NCI-H1105 (cell line): ENCODE data around the gene PPARG.
"Not testable (repeated sequence)": the region's sequence is repeated elsewhere in the genome, so short reads cannot be mapped to it uniquely, and the experiment has no call there.

ENCODE experiments used
- DNase-seq: peaks from one replicate; lab custom pipeline; 2025; lab: John Stamatoyannopoulos, UW

Gene PPARG

GRCh38 chr3:12462159-12462947, 173.5 kb downstream of the PPARG start:
- no peak for DNase-seq

DNA sequence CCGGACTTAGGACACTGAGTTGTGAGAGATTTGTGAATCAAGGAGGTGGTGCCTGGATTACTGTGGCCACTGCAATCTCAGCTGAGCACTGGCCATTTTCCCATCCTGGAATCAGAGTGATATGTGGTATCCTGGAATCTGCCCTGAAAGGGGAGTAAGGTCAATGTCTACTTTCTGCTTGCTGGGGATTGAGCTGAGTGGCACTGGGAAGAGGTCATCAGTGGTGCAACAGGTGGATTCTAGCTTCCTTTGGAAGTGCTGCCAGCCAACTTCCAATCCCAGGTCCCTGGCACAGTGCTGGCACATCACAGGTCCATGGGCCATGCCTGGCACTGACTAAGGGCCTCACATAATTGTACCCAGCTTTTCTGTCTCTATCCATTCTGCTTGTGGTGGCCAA, 174.8 kb downstream of the PPARG start:
- DNase-seq, result no peak

DNA sequence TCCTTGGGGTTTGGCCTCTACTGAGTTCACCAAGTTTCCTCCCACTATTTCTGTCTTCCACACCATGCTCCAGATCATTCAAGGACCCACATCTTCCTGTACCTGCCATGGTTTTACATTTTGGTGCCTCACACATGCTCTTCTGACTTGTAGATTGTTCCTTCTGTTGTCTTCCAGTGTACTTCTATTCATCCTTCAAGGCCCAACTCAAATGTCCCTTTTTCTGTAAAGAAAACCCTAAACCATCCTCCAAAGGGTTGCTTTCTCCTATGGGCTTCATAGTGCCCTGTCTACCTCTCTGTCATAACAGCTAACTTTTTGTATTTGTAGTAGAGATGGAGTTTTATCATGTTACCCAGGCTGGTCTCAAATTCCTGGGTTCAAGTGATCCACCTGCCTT, 175.3 kb downstream of the PPARG start:
- DNase-seq, result no peak

GRCh38 chr3:12465151-12465835, 176.4 kb downstream of the PPARG start:
- DNase-seq, result no peak

DNA sequence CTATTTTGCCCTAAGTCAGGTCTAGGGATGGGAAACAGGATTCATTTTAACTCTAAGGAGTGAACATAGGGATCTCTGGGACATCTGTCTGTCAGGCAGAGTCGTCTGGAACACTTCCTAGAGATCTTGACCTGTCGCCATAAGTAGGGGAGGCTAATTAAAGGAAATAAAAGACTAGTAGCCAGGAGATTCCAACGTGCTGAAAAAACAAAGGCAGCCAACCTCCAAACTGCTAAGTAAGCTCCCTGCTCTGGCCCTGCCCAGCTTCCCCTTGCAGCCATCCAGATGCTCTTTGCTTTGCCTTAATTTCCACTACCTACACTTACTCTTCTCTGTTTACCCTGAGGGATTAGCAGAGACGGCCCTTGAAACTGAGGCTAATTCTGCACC, 177.0 kb downstream of the PPARG start:
- no peak for DNase-seq

DNA sequence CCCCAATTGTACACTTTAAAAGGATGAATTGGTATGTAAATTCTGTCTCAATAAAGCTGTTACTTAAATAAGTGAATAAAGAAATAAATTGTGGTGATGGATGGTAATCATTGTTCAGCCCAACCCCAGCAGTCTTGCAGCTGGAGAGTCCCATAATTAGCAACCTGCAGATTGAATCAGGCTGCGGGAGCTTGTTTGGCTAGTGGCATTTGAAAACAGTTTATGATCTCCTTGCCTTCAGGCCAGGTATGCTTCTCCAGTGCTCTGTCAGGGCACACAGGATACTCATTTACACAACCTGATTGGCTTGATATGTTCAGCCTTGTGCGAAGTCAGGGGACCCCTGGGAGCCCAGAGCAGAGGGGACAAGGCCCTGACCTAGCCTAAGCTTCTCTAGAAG, 178.9 kb downstream of the PPARG start:
- DNase-seq, result no peak

DNA sequence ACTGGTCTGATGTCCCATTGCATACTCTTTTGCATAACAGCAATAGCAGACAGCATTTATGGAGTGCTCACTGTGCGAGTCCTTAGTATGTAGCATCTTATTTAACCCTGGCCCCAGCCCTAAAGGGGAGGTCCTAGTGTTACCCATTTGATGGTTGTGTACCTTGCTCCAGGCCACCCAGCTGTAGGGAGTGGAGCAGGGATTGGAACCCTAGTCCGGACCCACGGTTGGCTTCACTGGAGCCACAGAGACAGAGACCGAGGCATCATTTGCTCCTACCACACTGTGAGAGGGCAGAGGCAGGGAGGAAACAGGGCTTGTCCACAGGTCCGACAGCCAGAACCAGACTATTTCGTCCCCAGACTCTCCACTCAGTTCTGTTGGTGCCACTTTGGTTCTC, 179.4 kb downstream of the PPARG start:
- no peak for DNase-seq

DNA sequence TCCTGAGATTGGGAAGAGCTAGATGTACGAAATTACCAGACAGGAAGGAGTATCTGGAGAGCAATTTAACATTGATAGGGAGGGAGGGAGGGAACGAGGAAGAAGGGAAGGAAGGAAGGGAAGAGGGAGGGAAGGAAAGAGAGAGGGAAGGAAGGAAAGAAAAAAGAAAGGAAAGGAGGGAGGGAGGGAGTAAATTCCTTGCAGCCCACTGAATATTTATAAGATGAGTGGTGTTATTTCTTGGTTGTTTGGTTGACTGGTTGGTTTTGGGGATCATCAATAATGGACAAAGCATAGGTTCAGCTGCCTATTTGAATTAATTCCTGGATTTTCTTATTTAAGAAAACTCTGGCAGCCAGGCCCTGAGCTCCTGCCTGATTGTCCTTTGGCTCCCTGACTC, 179.9 kb downstream of the PPARG start:
- no peak for DNase-seq

GRCh38 chr3:12469222-12469621, 180.4 kb downstream of the PPARG start:
- DNase-seq, result not testable (repeated sequence)

DNA sequence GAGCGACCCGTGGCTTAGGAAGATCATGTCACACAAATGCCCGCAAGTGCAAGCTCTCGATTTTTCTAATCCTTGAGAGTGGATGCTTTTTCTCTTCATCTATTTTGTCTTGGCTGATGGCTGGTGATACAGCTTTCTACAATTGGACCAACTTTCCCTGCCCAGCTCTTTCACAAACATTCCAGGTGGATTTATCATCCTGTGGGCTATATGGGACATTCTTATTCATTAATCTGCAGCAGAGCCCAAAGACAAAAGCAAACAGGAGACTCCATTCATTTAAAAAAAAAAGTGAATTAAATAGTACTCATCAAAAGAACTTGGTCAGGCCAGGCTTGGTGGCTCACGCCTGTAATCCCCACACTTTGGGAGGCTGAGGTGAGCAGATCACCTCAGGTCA, 181.2 kb downstream of the PPARG start:
- DNase-seq, result no peak

GRCh38 chr3:12470680-12471079, 181.8 kb downstream of the PPARG start:
- DNase-seq, result no peak

GRCh38 chr3:12471241-12471640, 182.4 kb downstream of the PPARG start:
- DNase-seq, result no peak

GRCh38 chr3:12472000-12472610, 183.2 kb downstream of the PPARG start:
- DNase-seq, result no peak

- DNase-seq, result no peak
Measured at GRCh38 chr3:12472796-12473195, 183.9 kb downstream of the PPARG start.

GRCh38 chr3:12473511-12473910, 184.6 kb downstream of the PPARG start:
- DNase-seq, result no peak

DNA sequence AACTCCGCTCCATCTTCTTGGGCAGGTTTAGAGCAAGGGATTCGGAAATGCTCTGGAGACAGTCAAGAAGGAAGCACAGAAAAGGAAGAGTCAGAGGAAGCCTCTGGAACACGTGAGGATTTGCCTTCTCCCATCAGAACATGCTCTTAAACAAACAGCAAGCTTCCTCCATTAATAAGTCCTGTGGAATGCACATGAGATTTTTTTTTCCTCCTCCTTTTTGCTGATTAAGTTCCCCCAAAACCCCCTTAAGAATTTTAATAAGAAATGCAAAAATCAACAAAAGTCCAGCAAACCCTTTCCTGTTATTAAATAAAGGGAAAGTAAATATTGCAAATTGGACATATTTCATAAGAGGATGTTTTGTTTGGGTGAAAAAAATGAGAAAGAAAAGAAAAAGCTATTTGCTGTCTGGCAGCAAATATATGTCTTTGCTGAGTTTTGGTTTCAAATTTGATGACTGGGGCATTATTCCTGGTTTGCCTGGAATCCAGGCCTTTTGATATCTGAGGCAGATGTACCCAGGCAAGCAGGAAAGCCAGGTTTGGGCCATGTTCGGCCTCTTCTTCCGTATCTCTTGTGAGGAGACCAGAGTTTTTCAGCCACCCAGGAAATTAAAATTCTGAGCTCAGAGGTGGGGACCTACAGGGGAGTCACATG, 187.5 kb downstream of the PPARG start:
- DNase-seq, result no peak

- no peak for DNase-seq
Measured at GRCh38 chr3:12477256-12477655, 188.4 kb downstream of the PPARG start.

DNA sequence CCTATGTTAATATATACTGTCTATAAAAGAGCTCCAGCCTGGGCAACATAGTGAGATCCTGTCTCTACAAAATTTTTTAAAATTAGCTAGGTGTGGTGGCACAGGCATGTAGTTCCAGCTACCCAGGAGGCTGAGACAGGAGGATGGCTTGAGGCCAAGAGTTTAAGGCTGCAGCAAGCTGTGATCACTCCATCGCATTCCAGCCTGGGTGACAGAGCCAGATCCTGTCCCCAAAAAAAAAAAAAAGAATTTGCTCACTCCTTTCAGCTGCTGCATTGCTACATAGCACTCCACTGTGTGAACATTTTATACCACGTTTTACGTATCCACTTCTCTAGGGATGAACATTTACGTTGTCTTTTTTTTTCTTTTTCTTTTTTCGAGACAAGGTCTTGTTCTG, 189.5 kb downstream of the PPARG start:
- DNase-seq, result no peak

- not testable (repeated sequence) for DNase-seq
Measured at GRCh38 chr3:12479198-12479597, 190.3 kb downstream of the PPARG start.

GRCh38 chr3:12479919-12480427, 191.1 kb downstream of the PPARG start:
- DNase-seq, result peak; percentile 15

GRCh38 chr3:12483410-12483809, 194.5 kb downstream of the PPARG start:
- peak; percentile 2 for DNase-seq

DNA sequence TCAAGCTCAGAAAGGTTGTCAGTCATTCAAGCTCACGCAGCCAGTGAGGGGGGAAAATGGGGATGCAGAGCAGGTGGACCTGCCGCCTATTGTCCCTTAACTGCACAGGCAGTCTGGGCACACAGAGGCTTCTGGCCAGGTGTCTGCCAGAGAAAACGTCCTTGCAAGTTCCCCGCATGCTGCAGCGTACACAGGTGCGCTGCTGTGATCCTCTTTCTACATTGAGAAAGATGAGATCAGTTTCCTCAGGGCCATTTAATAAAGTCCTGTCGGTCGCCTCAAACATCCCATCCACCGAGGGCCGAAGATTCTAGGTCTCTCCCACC, 195.0 kb downstream of the PPARG start:
- DNase-seq, result peak; percentile 36
